Loucy (cell line): ENCODE data around the gene B4GALT2.

Experiments used
- CTCF ChIP-seq: fragments of 200-600 bp; sonication (generic); conservative IDR thresholded peaks from 2 replicates; pipeline ENCODE4 v1.5.1; 2014; ENCODE audit warnings: mild to moderate bottlenecking, antibody characterized with exemption, low read length
- EZH2phosphoT487 ChIP-seq: fragments of 200-600 bp; IDR thresholded peaks from 2 replicates; pipeline ENCODE4 v1.6.1; 2018; ENCODE audit warnings: antibody characterized with exemption, mild to moderate bottlenecking, moderate library complexity, borderline replicate concordance

DNA sequence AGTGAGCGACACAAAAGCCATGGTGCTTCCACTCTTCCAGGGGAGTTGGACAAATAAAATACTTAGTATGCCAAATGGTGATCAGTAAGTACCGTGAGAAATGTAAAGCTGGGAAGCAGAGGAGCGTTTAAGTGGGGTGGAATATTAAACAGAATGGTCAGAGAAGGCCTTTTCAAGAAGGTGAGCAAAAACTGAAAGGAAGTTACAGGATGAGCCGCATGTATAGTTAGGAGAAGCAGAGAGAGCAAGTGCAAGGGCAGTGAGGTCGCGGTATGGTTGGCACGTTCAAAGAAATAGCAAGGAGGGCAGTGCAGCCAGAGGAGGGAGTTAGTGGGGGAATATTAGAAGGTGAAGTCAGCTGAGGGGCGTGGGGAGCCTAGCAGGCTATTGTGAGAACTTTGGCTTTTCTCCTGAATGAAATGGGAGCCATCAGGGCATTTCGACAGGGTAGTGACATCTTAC lies 5.0 kb upstream of the B4GALT2 start:
- TF ChIP-seq CTCF (no peak), EZH2phosphoT487 (no peak)
